ENCODE results near the gene GAS7.

- TF ChIP-seq E2F3 (CRISPR knock-in tag; IDR thresholded peaks at IDR 0.05) (no peak), ZFX (CRISPR knock-in tag; IDR thresholded peaks at IDR 0.05) (no peak), ZKSCAN1 (IDR thresholded peaks at IDR 0.05; ENCODE audit: low read depth, low read length) (no peak), CSDE1 (IDR thresholded peaks at IDR 0.05) (no peak)
- TF ChIP-seq, protein P1, sequence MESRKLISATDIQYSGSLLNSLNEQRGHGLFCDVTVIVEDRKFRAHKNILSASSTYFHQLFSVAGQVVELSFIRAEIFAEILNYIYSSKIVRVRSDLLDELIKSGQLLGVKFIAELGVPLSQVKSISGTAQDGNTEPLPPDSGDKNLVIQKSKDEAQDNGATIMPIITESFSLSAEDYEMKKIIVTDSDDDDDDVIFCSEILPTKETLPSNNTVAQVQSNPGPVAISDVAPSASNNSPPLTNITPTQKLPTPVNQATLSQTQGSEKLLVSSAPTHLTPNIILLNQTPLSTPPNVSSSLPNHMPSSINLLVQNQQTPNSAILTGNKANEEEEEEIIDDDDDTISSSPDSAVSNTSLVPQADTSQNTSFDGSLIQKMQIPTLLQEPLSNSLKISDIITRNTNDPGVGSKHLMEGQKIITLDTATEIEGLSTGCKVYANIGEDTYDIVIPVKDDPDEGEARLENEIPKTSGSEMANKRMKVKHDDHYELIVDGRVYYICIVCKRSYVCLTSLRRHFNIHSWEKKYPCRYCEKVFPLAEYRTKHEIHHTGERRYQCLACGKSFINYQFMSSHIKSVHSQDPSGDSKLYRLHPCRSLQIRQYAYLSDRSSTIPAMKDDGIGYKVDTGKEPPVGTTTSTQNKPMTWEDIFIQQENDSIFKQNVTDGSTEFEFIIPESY (CRISPR knock-in tag; IDR thresholded peaks at IDR 0.05) = no peak
These were observed 135.6 kb downstream of the GAS7 start for GRCh38 chr17:10062691-10063385.
